NCI-H82 treated with DMSO at 0.1 percent for 48 hours (cell line): Measurements from ENCODE around the gene GPI.
"Not testable (repeated sequence)": the region's sequence is repeated elsewhere in the genome, so short reads cannot be mapped to it uniquely, and the experiment has no call there.

Experiments
- DNase-seq: peaks from one replicate; lab custom pipeline; 2025; ENCODE audit not compliant: unreplicated experiment; lab: John Stamatoyannopoulos, UW

GPI gene

DNA sequence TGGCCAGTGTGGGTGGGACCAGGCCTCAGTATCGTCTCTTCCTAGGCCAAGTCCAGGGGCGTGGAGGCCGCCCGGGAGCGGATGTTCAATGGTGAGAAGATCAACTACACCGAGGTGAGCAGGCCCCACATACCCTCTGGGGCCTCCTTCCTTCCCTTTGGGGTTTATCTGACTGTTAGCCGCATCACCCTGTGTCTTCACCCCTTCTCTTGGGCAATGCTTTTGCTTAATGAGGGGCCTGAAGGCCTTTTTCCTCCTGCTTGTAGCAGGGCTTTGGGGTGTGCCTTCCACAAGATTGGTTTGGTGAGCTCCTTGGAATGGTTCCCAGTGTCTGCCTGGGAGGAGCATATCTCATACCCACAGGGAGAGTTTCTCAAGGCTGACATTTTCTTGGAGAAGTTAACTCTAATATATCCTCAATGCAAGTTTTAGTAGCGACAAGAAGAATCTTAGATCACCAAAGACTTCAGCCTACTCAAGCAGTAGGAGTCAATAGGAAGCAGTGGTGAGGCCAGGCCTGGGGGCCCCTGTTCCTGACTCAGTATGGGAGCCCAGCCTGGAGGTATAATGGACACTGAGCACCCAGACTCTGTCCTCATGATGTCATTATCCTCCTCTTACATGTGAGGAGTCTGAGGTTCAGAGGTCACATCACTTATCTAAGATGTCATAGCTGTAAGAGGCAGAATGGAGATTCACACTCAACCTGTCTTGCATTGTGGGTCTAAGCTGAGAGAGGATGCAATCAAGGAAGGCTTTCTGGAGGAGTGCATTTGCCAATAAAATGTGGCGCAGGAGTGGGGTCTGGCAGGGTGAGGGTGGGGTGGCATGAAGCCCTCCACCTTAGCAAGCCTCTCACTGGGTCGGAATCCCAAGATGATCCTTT lies 2.0 kb downstream of the GPI start:
- DNase-seq, result no peak

DNA sequence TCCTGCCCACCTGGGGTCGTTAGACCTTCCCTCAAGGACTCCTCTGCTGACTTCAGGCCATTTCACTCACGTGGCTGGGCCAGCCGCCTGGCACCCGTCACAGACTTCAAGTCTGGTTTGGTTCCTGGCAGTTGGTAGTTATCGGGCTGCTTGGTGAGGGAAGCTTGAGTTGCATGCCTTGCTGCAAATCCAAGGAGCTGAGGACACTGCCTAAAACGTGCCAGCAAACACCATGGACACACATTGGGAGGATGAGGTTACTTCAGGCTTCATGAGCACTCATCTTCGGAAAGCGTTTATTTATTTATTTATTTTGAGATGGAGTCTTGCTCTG lies 2.6 kb downstream of the GPI start:
- no peak for DNase-seq

DNA sequence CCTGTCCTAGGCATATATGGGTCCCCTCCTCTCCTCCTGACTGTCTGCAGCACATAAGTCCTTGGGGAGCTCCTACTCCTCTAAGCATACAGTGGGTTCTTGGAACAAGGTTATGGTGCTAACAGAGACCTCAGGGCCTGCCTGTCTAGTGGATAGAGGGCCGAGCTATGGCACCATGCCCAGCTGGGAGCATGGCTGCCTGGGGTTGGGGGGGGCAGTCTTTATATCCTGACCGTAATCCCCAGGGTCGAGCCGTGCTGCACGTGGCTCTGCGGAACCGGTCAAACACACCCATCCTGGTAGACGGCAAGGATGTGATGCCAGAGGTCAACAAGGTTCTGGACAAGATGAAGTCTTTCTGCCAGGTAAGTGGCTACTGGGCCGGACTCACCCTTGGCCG lies 3.3 kb downstream of the GPI start:
- no peak for DNase-seq

DNA sequence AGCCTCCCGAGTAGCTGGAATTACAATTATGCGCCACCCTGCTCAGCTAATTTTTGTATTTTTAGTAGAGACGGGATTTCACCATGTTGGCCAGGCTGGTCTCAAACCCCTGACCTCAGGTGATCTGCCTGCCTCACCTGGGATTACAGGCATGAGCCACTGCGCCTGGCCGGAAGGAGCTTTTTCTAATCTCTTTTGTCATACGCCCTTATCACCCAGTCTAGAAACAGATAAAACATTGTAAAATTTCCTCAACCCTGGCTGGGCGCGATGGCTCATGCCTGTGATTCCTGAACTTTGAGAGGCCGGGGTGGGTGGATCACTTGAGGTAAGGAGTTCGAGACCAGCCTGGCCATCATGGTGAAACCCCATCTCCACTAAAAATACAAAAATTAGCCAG lies 4.2 kb downstream of the GPI start:
- not testable (repeated sequence) for DNase-seq

GRCh38 chr19:34370117-34370516 lies 5.1 kb downstream of the GPI start:
- DNase-seq, result no peak

DNA sequence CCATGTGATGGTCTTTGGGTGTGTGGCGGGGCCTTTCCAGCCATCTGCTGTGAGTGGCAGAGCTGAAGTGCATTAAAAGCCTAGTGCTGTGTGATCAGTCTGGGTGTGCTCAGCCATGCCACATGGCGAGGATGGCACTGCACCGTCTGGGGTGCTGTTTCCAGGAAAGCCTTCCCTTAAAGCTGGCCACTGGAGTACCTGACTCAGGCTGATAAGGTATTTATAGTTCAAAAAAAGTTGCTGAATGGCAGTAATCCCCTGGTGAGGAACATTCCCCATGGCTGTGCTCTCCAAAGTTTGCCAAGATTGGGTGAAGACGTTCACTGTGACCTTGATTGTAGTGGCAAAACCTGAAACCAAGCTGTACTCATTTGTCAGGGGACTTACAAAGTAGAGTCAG lies 6.0 kb downstream of the GPI start:
- DNase-seq, result no peak

GRCh38 chr19:34373601-34374288 lies 8.7 kb downstream of the GPI start:
- no peak for DNase-seq

DNA sequence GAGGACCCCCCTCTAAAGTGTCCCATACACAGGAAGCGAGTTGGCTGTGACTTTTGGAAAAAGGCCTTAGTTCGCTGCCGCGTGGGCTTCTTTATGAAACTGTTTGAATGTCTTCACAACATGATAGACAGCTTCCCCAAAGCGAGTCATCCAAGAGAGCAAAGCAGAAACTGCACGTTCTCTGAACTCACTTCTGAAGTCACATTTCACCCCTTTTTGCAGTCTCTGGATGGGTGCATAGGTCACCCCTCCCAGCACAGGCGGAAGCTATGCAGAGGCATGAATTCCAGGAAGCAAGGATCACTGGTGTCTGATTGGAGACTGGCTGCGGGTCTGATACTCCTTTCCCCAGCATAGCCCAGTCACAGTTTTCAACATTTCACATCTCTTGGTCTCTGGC lies 10.6 kb downstream of the GPI start:
- DNase-seq, result no peak

- no peak for DNase-seq
Measured at GRCh38 chr19:34380639-34381241, 15.7 kb downstream of the GPI start.

GRCh38 chr19:34381399-34382251 lies 16.6 kb downstream of the GPI start:
- no peak for DNase-seq

- DNase-seq, result no peak
Measured at GRCh38 chr19:34382471-34382870, 17.5 kb downstream of the GPI start.

GRCh38 chr19:34383599-34383998 lies 18.6 kb downstream of the GPI start:
- DNase-seq, result no peak

GRCh38 chr19:34386645-34387445 lies 21.8 kb downstream of the GPI start:
- DNase-seq, result no peak

GRCh38 chr19:34387446-34387810 lies 22.4 kb downstream of the GPI start:
- DNase-seq, result no peak

- DNase-seq, result not testable (repeated sequence)
Measured at GRCh38 chr19:34388745-34389144, 23.7 kb downstream of the GPI start.

DNA sequence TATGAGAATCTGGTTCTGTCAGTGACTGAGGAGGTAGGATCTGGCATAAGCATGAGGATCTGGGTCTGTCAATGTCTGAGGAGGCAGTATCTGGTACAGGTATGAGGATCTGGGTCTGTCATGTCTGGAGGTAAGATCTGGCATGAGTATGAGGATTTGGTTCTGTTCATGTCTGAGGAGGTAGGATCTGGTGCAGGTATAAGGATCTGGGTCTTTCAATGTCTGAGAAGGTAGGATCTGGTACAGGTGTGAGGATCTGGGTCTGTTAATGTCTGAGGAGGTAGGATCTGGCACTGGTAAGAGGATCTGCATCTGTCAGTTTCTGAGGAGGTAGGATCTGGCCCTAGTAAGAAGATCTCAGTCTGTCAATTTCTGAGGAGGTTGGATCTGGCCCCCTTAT lies 26.8 kb downstream of the GPI start:
- DNase-seq, result no peak

DNA sequence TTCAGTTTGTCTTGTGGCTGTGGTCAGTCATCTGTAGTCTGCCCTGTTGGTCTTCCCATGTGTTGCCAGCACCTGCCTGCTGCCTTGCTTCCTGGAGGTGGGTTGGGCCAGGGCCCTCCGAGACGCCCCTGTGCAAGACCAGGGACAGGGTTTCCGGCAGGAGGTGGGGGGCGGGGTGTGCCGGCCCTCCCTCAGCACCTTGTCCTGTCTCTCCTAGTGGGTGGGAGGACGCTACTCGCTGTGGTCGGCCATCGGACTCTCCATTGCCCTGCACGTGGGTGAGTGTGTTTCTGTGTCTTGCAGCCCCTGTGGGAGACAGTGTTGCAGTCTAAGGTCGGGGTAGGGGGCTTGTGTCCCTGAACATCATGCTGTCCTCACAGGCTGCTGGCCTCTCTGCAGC lies 28.0 kb downstream of the GPI start:
- no peak for DNase-seq

DNA sequence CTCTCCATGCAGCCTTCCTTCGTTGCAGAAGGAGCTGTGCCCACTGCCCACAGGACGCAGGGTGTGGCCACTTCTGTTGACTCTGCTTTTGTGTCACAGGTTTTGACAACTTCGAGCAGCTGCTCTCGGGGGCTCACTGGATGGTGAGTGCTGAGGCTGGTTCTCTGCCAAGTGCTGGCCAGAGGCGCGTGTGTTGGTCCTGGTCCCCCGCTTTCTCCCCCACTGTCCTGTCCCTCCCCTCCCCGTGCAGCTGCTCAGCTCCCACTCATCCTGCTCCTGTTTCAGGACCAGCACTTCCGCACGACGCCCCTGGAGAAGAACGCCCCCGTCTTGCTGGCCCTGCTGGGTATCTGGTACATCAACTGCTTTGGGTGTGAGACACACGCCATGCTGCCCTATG lies 28.6 kb downstream of the GPI start:
- no peak for DNase-seq

- DNase-seq, result no peak
Measured at GRCh38 chr19:34397853-34398252, 32.9 kb downstream of the GPI start.

GRCh38 chr19:34399886-34400285 lies 34.9 kb downstream of the GPI start:
- DNase-seq, result no peak

GRCh38 chr19:34400844-34401243 lies 35.8 kb downstream of the GPI start:
- DNase-seq, result not testable (repeated sequence)
